ENCODE measurements around the gene OLFML3. TPM values are rescaled to one million over a fixed set of nuclear protein-coding genes. Genes with fewer than 3 reads are reported as not detected.

Gene OLFML3
- total RNA-seq, 1 donor from 2014 or later: 13.4 TPM

- Mint-ChIP-seq H3K4me1 (peaks cover 26% of the 10 kb centered on the region), H3K9me3 (peaks cover 12% of the 10 kb centered on the region), H3K27me3 (ENCODE audit: insufficient read depth, low read depth) (no peaks in the 10 kb centered on the region), H3K27ac (no peak overlapping the region), H3K4me3 (no peak overlapping the region), H3K36me3 (peaks cover under 1% of the 10 kb centered on the region)
- Histone ChIP-seq H3F3A (ENCODE audit: low read depth) (peaks cover 16% of the 10 kb centered on the region), H3K4me3 (no peak overlapping the region), H3K27me3 (no peaks in the 10 kb centered on the region), H3K27ac (no peak overlapping the region), H3K9ac (no peak overlapping the region), H3K4me1 (peaks cover 21% of the 10 kb centered on the region), H3K36me3 (no peaks in the 10 kb centered on the region), H3K4me2 (no peak overlapping the region), H2AFZ (replicated peaks) (no peak overlapping the region), H4K20me1 (ENCODE audit: low read depth) (no peaks in the 10 kb centered on the region), H3K9me3 (ENCODE audit: low read depth) (peaks cover 6% of the 10 kb centered on the region), H3K79me2 (ENCODE audit: low read depth) (no peaks in the 10 kb centered on the region)
- TF ChIP-seq, protein P1, sequence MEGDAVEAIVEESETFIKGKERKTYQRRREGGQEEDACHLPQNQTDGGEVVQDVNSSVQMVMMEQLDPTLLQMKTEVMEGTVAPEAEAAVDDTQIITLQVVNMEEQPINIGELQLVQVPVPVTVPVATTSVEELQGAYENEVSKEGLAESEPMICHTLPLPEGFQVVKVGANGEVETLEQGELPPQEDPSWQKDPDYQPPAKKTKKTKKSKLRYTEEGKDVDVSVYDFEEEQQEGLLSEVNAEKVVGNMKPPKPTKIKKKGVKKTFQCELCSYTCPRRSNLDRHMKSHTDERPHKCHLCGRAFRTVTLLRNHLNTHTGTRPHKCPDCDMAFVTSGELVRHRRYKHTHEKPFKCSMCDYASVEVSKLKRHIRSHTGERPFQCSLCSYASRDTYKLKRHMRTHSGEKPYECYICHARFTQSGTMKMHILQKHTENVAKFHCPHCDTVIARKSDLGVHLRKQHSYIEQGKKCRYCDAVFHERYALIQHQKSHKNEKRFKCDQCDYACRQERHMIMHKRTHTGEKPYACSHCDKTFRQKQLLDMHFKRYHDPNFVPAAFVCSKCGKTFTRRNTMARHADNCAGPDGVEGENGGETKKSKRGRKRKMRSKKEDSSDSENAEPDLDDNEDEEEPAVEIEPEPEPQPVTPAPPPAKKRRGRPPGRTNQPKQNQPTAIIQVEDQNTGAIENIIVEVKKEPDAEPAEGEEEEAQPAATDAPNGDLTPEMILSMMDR (IDR thresholded peaks at IDR 0.05): no peak
- TF ChIP-seq EZH2phosphoT487 (IDR thresholded peaks at IDR 0.05): no peak
- no peak for TF ChIP-seq EZH2 (IDR thresholded peaks at IDR 0.05)
- DNase-seq (ENCODE audit: low spot score): no peak
Measured at GRCh38 chr1:113999799-114000198, 20.5 kb downstream of the OLFML3 start.

DNA sequence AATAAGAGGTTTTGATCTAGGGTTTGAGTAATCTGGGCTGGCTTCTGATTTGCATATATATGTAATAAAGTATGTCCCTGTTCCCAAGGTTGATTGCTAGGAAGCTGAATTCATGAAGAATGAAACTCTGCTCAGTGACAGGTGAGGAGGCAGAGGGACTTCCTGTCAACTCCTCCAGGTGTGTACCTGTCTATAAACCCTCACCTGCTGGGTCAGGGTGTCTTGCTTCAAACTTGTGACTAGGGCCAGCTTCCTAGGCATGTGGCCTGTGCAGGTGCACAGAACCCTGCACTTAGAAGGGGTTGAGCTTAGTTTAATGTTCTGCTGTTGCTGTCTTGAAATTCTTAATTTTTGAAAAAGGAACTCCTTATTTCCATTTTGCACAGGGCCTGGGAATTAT lies 21.1 kb downstream of the OLFML3 start:
- Histone ChIP-seq H4K20me1 (ENCODE audit: low read depth) (no peaks in the 10 kb centered on the region), H3F3A (ENCODE audit: low read depth) (peaks cover 16% of the 10 kb centered on the region), H3K9me3 (ENCODE audit: low read depth) (peaks cover 2% of the 10 kb centered on the region), H3K27ac (no peak overlapping the region), H3K4me2 (no peak overlapping the region), H3K79me2 (ENCODE audit: low read depth) (no peaks in the 10 kb centered on the region), H3K36me3 (no peaks in the 10 kb centered on the region), H3K4me3 (no peak overlapping the region), H3K9ac (no peak overlapping the region), H3K4me1 (peaks cover 21% of the 10 kb centered on the region), H2AFZ (replicated peaks) (no peak overlapping the region), H3K27me3 (no peaks in the 10 kb centered on the region)
- H3K36me3 Mint-ChIP-seq: peaks cover 2% of the 10 kb centered on the region
- peaks cover 10% of the 10 kb centered on the region for H3K9me3 Mint-ChIP-seq
- DNase-seq (ENCODE audit: low spot score): no peak
- no peak overlapping the region for H3K4me3 Mint-ChIP-seq
- H3K27ac Mint-ChIP-seq: no peak overlapping the region
- peaks cover 26% of the 10 kb centered on the region for H3K4me1 Mint-ChIP-seq
- no peaks in the 10 kb centered on the region for H3K27me3 Mint-ChIP-seq (ENCODE audit: insufficient read depth, low read depth)
- TF ChIP-seq, protein P1 (IDR thresholded peaks at IDR 0.05): no peak
- TF ChIP-seq EZH2 (IDR thresholded peaks at IDR 0.05) (no peak), EZH2phosphoT487 (IDR thresholded peaks at IDR 0.05) (no peak)

DNA sequence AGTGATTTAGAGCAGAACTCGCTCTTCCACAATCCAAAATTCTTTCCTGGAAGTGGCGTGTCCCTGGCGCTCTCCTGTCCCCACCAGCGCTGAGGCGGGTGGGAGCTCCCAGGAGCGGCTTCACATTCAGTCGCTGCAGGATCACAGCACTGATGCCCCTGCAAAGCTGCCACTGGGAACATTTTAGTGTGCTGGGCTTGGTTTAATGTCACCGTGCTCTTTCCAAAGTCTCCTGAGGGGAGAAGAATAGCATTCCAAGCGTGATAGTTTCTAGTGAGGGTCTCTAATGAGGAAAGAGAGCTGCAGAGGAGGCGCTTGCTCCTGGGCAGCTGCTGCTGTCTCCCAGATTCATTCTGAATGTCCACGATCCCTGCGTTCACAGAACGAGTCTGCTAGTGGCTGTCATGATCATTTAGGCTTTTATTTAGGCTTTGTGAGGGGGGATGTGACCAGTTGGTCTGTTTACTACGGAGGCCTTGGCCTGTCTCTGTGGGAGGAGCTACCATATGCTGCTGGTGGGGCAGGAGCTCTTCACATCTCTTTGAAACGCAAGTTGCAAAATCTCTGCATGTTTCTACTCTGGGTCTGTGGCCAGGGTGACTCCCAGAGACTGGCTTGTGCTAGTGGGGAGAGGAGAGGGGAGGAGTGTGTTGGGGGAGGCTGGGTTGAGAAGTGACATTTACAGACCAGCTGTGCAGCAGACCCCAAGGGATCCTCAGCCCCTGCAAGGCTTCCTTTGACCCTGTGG lies 23.4 kb downstream of the OLFML3 start:
- H3K4me1 ChIP-seq: peaks cover 21% of the 10 kb centered on the region
- H3K4me3 ChIP-seq: no peak overlapping the region
- peaks cover 16% of the 10 kb centered on the region for H3F3A ChIP-seq (ENCODE audit: low read depth)
- H3K36me3 ChIP-seq: no peaks in the 10 kb centered on the region
- Mint-ChIP-seq H3K9me3 (peaks cover 12% of the 10 kb centered on the region), H3K4me3 (no peak overlapping the region), H3K4me1 (peaks cover 26% of the 10 kb centered on the region), H3K27me3 (ENCODE audit: insufficient read depth, low read depth) (peaks cover 2% of the 10 kb centered on the region), H3K27ac (peak overlapping the region; percentile 88), H3K36me3 (peaks cover 2% of the 10 kb centered on the region)
- peak; percentile 24 for DNase-seq (ENCODE audit: low spot score)
- no peaks in the 10 kb centered on the region for H4K20me1 ChIP-seq (ENCODE audit: low read depth)
- H3K79me2 ChIP-seq (ENCODE audit: low read depth): no peaks in the 10 kb centered on the region
- H3K4me2 ChIP-seq: peak overlapping the region; percentile 25
- TF ChIP-seq, protein P1 (IDR thresholded peaks at IDR 0.05): no peak
- no peak for TF ChIP-seq EZH2phosphoT487 (IDR thresholded peaks at IDR 0.05)
- no peak for TF ChIP-seq EZH2 (IDR thresholded peaks at IDR 0.05)
- no peak overlapping the region for H3K9ac ChIP-seq
- H3K9me3 ChIP-seq (ENCODE audit: low read depth): no peaks in the 10 kb centered on the region
- no peaks in the 10 kb centered on the region for H3K27me3 ChIP-seq
- H2AFZ ChIP-seq (replicated peaks): peak overlapping the region; percentile 60
- H3K27ac ChIP-seq: no peak overlapping the region

Data from neural progenitor cell (in vitro differentiated cells).